DMS 273 treated with DMSO at 0.1 percent for 48 hours (cell line): Measurements from ENCODE around the gene PGLYRP4.
A peak's percentile ranks its signal among the peaks of the same experiment; 100 is the strongest.
"Not testable (repeated sequence)": the region's sequence is repeated elsewhere in the genome, so short reads cannot be mapped to it uniquely, and the experiment has no call there.

Experiments
- DNase-seq: peaks from one replicate; lab custom pipeline; 2025; lab: John Stamatoyannopoulos, UW

PGLYRP4 gene

DNA sequence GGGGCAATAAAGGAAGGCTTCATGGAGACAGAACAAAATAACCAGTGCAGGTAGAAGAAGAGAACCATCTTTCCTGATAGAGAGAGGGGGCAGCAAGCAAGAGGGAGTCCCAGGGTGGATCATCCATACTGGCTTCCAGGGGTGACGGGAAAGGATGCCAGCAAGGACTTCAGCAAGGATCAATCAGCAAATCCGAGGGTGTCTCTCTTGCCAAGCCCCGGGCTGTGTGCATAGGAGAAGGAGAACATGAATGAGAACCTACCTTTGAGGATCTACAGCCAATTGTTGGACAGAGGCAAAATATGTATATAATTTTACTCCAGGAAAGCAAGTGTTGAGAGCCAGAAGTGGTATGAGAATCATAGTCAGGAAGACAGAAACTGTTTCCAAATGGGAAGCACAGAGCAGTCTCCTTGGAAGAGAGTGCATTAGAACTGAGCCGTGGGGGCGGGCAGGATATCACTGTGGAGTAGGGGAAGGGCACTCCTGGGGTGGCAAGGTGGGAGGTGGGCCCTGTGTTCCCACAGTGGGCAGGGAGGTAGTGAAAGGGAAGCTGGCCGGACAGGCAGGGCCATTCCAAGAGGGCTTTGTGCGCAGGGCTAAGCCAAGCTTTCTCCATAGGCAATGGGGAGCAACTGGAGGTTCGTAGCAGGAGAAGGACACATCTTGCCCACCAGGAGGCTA, 7.9 kb upstream of the PGLYRP4 start:
- DNase-seq = no peak

DNA sequence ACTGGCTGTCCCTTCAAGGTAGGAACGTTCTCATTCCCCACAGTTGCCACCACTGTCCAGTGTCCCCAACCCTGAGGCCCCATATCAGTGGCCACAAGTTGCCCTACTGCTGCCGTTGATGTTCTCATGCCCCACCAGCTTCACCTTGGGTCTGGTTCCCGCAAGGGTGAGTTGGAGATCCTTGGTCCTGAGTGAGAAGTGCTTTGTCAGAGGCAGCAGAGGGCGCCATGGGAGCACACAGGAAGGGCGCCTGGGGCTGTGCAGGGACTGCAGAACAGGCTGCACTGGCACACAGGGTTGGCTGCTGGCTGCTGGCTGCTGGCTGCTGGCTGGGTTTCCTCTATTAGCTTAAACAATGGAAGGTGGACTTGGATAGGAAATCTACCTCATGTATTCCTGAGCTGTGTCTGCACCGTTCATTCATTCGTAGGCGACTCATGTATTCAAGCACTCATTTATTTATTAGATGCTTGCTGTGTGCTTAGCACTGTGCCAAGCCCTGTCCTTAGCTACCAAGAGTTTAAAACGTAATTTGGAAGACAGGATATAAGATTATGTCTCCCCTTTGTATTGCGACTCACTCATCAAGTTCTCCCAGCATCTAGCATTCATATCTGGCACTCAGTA, 6.9 kb upstream of the PGLYRP4 start:
- peak; percentile 53 for DNase-seq

DNA sequence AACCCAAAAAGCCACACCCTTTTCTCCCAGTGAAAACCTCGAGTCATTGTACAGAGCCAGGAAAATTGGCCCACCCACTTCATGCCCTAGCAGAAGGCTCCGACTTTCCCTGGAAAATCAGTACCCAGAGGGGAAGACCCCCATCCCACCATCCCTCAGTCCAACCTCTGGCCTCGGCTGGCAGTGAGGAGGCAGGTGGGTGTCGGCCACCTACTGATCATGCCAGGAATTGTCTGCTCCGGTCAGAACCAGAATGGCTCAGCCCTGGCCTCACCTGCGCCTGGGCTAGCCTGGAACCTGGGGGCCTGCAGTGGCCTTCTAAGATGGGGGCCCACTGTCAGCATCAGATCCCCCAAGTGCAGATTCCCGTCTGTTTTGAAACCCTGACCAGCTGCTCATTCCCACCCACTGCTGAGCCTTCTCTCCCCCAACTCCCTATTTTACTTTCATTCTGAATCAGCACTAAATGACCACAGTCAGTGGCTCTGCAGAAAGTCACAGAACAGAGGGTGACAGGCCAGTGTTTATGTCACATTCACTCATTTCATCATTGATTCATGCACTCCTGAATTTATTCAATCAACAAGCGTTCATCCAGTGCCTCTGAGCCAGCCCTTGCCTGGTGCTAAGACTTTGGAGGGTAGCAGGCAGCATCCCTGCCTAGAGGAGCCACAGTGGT, 6.0 kb upstream of the PGLYRP4 start:
- DNase-seq = no peak

GRCh38 chr1:153353226-153353947, 4.7 kb upstream of the PGLYRP4 start:
- no peak for DNase-seq

- DNase-seq = peak; percentile 34
Observed at GRCh38 chr1:153352523-153352922, 3.9 kb upstream of the PGLYRP4 start.

GRCh38 chr1:153350321-153350957, 1.8 kb upstream of the PGLYRP4 start:
- DNase-seq = no peak

DNA sequence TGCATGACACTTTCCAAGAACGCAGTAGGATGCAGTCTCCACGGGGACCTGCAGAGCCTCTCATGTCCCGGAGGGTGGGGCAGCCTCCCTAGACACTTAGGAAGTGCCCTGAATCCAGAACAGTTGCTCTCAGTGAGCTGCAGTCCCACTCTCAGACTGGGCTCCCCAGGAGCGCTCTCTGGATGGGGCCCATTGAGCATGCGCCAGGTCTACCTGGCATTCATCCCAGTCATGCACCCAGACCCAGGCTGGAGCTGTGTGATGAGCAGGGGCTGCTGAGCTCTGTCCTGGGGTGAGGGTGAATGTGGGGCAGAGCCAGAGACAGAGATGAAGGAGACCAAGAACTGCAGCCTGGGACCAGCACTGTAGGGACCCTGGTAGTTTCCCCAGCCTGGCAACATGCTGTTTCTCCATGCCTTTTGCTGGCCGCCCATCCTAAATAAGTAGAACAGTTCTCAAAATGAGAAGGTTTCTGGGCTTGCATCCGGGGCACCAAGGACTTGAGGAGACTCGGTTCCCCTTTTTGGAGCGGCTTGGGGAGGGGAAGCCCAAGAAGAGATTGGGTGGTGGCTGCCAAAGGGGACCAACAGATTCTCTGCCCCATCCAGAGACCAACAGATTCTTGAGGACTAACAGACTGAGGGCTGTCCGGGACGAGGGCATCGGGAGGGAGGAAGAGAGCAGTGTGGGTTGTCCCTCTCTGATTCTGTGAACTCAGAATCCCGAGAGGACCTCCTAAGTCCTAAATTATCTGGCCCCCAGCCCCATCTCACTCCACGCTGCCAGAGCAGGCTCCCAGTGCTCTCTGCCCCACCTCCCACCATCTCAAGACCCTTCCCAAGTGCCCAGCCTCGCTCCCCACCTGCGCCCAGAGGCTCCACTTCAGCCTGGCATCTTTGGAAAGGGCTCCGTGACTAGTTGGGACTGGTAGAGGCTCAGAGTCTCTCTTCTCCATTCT, 1.0 kb upstream of the PGLYRP4 start:
- DNase-seq = no peak

DNA sequence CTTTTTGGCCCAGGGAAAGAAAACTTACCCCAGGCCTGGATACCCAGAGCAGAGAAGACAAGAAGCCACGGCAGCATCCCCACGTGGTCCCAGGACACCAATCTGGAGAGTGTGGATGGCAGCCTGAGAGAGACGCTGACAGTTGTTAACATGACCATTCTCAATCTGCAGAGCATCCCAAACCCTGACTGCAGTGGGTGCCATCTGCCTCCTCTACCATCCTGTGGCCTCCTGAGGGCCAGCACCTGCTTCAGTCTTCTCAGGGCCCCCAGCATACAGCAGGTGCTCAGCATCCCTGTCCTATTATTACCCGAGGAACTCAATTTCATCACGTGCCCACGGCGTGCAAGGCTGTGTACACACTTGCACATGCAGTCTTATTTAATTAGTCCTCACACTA, 785 bp downstream of the PGLYRP4 start:
- DNase-seq = no peak

- not testable (repeated sequence) for DNase-seq
Observed at GRCh38 chr1:153347049-153347448, 1.6 kb downstream of the PGLYRP4 start.

- DNase-seq = no peak
Observed at GRCh38 chr1:153346077-153346723, 2.4 kb downstream of the PGLYRP4 start.

DNA sequence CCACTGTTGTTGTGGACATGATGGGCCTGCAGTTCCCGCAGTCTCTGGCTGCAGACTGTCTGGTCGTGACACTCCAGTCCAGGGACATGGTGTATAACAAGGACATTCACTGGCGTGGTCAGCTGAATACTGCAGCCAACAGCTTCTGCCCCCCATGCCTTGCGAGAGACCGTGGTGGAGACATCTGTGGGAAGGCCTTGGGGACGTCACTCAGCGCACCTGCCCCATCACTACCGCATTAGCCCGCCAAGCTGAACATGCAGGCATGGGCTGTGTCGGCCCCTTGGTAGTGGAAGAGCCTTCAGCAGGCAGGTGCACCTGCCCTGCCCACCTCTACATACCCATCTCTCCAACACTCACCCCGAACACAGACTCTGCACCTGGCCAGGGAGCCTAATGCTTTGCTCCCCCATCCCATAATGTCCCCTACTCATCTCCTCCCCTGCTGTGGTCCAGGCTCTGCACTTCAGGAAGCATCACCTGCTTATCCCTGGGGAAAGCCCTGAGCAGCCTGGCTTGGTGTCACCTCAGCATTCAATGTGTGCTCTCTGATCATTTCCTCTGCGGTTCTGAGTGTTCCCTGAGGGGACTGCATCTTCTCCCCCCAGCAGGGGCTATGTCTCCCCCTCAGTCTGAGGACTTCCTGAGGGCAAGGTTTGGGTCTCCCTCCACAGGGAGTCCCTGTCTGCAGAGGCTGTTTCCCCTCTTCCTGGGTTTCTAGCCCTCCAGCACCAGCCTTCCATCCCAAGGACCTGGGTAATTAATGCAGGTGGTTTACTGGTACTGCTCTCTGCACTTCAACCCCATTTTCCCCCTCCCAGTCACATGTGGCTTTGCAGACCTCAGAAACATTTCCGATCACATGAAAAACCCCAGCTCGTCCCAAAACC, 3.2 kb downstream of the PGLYRP4 start:
- no peak for DNase-seq

DNA sequence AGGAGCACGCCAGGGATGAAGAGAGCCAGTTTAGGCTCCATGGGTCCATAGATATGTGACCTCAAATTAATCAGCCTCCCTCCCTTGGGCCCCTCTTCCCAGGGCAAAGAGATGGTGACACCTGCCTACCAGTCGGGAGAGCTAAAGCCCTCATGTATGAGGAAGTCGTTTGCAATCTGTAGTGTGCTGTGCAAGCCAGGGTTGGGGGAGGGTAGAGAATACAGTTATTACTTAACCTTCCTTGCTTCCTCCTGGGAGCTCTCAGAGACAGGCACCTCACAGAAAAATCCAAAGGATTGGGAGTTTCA, 4.0 kb downstream of the PGLYRP4 start:
- no peak for DNase-seq

DNA sequence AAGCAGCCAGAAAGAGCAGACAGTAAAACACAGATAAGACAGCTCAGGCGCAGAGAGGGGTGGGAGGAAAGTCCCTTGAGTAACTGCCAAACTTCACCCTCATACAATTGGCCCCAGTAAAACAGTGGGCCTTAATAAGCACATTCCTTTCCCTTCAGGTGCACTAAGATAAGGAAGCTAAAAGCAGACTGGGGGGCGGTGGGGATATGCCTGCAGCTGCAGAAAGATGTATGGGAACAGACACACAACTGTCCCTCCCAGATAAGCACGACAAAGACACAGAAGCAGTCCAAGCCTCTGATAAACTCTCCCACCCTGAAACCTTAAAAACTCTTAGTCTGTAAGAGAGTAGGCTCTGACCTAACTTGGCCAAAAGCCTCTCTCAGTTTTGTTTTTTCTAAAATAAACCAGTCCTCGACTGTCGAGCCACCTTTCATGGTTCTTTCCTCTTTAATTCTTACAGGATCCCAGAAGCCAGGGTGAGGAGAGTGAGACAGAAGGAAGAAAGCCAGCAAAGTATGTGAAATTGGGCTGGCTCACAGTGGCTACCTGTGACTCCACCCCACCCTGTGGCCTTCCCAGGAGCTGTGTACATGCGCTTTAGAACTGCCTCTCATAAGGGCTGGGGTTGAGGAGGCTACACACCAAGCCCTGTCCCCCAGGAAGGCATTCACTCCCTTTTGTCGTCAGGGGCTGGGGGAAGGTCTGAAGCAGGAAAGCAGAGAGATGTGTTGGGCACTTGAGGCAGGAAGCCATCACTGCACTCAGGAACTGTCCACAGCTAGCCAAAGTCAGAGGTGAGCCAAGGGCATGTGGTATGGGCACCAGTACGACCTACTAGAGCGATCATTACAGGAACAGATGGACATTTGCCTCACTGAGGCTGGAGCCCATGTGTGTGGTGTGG, 4.6 kb downstream of the PGLYRP4 start:
- DNase-seq = no peak

DNA sequence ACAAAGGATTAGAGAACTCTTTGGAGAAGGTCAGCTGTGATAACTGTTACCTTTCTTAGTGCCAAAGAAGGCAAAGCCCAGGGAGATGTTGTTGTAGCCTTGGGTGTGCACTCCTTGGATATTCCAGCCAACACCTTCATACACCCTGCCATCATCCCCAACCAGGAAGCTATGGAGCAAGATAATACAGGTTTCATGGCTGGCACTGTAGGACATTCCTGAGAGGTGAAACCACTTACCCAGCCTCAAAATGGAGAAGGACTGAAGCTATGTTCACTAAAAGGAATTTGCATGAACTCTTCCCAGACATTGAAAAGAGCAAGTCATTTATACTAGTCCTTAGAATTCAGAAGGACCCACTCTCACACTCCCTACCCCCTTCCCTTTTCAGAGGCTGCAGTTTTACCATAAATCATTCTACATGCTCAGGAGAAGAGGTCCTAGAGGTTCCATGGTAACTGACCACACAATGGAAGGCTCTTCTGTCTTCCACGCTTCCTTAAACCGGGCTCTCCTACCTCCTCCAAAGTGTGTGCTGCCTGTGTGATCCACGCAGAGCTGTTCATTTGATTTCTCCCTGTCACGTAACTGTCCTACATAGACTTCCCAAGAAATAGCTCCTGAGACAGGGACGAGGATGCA, 5.5 kb downstream of the PGLYRP4 start:
- DNase-seq = no peak

- no peak for DNase-seq
Observed at GRCh38 chr1:153342178-153342577, 6.5 kb downstream of the PGLYRP4 start.

- no peak for DNase-seq
Observed at GRCh38 chr1:153341431-153341934, 7.2 kb downstream of the PGLYRP4 start.

DNA sequence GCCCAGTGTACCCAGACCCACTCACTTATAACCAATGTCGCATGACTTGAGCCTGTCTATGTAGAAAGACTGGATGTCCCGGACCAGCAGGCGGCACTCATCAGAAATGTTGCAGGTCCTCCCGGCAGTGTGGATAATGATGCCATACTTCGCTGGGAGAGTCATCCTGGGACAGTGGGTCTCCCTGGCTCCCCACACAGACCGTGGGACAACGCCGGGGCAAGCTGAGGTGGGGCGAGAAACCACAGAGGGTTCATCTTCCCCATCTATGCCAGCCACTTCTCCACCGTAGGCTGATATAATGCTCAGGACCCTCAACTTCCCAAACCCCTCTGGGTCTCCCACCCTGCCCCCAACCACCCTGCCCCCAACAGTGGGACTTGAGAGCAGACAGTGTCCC, 8.3 kb downstream of the PGLYRP4 start:
- no peak for DNase-seq

DNA sequence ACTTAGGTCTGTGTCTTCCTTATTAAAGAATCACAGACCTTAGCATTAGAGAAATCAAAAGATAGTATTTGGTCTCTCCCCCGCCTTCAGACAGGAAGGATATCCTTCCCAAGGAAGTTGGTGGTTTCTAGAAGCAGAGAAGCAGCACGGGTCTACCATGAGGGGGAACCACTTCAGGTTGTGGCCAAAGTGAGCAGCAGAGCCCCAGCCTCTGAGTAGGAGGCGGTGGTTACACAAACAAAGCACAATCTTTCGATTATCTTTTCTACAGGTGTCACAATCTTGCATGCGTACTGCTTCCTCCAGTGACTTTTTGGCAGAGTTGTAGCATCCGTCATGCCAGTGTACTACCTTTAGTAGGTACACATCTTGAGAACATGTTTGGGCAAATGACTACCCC, 8.8 kb downstream of the PGLYRP4 start:
- DNase-seq = no peak
